DMS 273 (cell line): Measurements from ENCODE around the gene USF2.
"Not testable (repeated sequence)": the region's sequence is repeated elsewhere in the genome, so short reads cannot be mapped to it uniquely, and the experiment has no call there.

Source experiments
- DNase-seq: peaks from one replicate; lab custom pipeline; 2025; ENCODE audit not compliant: unreplicated experiment; lab: John Stamatoyannopoulos, UW

Gene USF2

GRCh38 chr19:35268536-35269437 lies at the start of gene USF2:
TSS of gene USF2 (plus strand) at chr19:35268962. CDS start at chr19:35269102, 140 bp downstream.
- DNase-seq: peak; percentile 88

- DNase-seq: no peak
These were observed 49.8 kb upstream of the USF2 start for GRCh38 chr19:35219008-35219407.

- no peak for DNase-seq
These were observed 48.3 kb upstream of the USF2 start for GRCh38 chr19:35220315-35220921.

- DNase-seq: not testable (repeated sequence)
These were observed 47.7 kb upstream of the USF2 start for GRCh38 chr19:35220973-35221590.

- DNase-seq: no peak
These were observed 46.3 kb upstream of the USF2 start for GRCh38 chr19:35222373-35223015.

- DNase-seq: no peak
These were observed 45.5 kb upstream of the USF2 start for GRCh38 chr19:35223084-35223790.

GRCh38 chr19:35223862-35224505 lies 44.8 kb upstream of the USF2 start:
- no peak for DNase-seq

- no peak for DNase-seq
These were observed 43.8 kb upstream of the USF2 start for GRCh38 chr19:35224681-35225571.

- no peak for DNase-seq
These were observed 42.8 kb upstream of the USF2 start for GRCh38 chr19:35225951-35226350.

- DNase-seq: no peak
These were observed 42.0 kb upstream of the USF2 start for GRCh38 chr19:35226748-35227147.

- DNase-seq: no peak
These were observed 40.4 kb upstream of the USF2 start, which contains the start of gene FAM187B for GRCh38 chr19:35228177-35228930. TSS of gene FAM187B (minus strand) at chr19:35228739. CDS start at chr19:35228680, 59 bp downstream.

- no peak for DNase-seq
These were observed 39.2 kb upstream of the USF2 start for GRCh38 chr19:35229601-35230000.

- DNase-seq: no peak
These were observed 36.7 kb upstream of the USF2 start for GRCh38 chr19:35231956-35232645.

- DNase-seq: no peak
These were observed 35.9 kb upstream of the USF2 start for GRCh38 chr19:35232912-35233311.

- peak; percentile 18 for DNase-seq
These were observed 31.9 kb upstream of the USF2 start for GRCh38 chr19:35236638-35237400.

GRCh38 chr19:35239597-35239996 lies 29.2 kb upstream of the USF2 start:
- not testable (repeated sequence) for DNase-seq

GRCh38 chr19:35240327-35240726 lies 28.4 kb upstream of the USF2 start:
- DNase-seq: no peak
